Activated CD4-positive, alpha-beta T cell treated with anti-CD3 and anti-CD28 coated beads for 36 hours (primary cell): Measurements from ENCODE around the gene GRM5. TPM values are rescaled to one million over a fixed set of nuclear protein-coding genes. Genes with fewer than 3 reads are reported as not detected.
A peak's percentile ranks its signal among the peaks of the same experiment; 100 is the strongest.
"Not testable (repeated sequence)": the region's sequence is repeated elsewhere in the genome, so short reads cannot be mapped to it uniquely, and the experiment has no call there.

Experiments used
- ATAC-seq: fragments of 200-7000 bp; cut with Tn5 transposase; one replicate; pipeline ENCODE4 v1.10.0; 2021; ENCODE audit warnings: mild to moderate bottlenecking, moderate library complexity
- CTCF ChIA-PET: fragments of 350-600 bp; sonication (Branson Sonifier 250); formaldehyde crosslinking; loops from one replicate; lab custom pipeline; 2021; ENCODE audit warnings: antibody characterized with exemption; lab: Charles Lee
- POLR2A ChIA-PET: fragments of 350-600 bp; sonication (Branson Sonifier 250); formaldehyde crosslinking; loops from one replicate; lab custom pipeline; 2021; ENCODE audit warnings: antibody characterized with exemption, inconsistent platforms; lab: Charles Lee
- DNase-seq: peaks from one replicate; pipeline ENCODE4 v3.0.0-alpha.2; 2020
- H3K27ac Mint-ChIP-seq: one replicate; pipeline ENCODE4 v1.8.0; 2021; ENCODE audit warnings: mixed read lengths
- H3K27me3 Mint-ChIP-seq: one replicate; pipeline ENCODE4 v1.8.0; 2021; ENCODE audit warnings: mixed read lengths
- H3K36me3 Mint-ChIP-seq: one replicate; pipeline ENCODE4 v1.8.0; 2021; ENCODE audit warnings: low read depth, mixed read lengths
- H3K4me1 Mint-ChIP-seq: one replicate; pipeline ENCODE4 v1.8.0; 2021; ENCODE audit warnings: mixed read lengths
- H3K4me3 Mint-ChIP-seq: one replicate; pipeline ENCODE4 v1.8.0; 2021; ENCODE audit warnings: mild to moderate bottlenecking, moderate library complexity, mixed read lengths
- H3K9me3 Mint-ChIP-seq: one replicate; pipeline ENCODE4 v1.8.0; 2021; ENCODE audit warnings: low read depth, mixed read lengths
- intact Hi-C, 2 experiments: fragments of 100-400 bp; cut with DNase I in 1 of 2; cut with micrococcal nuclease in 1 of 2; formaldehyde crosslinking; loops; one replicate each; pipeline versions ENCODE4 v1.14.2 to v1.15.1; 2022 to 2024; cut with DNase I, micrococcal nuclease
- total RNA-seq, 2 experiments: library from RNA; stranded (reverse); gene quantifications; one replicate each; pipeline ENCODE4 v1.2.3, GENCODE V29; 2021

GRM5 gene
- total RNA-seq = not detected

DNA sequence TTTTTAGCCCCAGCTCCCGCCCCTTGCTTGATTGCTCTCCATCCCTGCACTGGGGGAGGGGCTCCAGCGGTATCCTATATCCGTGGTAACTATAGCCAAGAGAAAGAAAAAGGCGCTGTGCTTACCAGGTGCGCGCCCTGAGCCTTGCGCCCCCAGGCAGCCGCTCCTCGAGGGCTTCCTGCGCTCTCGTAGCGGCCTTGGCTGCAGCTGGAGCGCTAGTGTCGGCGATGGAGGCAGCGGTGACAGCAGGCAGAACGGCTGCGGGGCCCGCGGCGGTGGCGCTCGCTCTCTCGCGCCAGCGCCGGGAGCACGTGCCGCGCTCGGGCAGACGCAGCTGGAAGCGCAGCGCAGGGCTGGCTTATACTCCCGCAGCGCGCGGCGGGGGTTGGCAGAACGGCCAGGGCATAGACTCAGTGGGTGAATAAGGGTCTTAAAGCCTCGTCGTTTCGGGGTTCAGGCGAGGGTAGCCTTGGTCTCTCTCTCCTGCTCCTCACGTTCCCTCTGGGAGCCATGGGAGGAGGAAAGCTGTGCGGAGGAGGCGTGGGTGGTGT lies at the start of gene GRM5:
GRM5 (minus strand) TSS at position 332 of the 551 bp plus-strand sequence. CDS start 18,110 bp downstream, outside the sequence.
- intact Hi-C loops, CTCF ChIA-PET, H3K9me3 Mint-ChIP-seq, H3K27ac Mint-ChIP-seq, H3K4me3 Mint-ChIP-seq, H3K36me3 Mint-ChIP-seq: not testable (repeated sequence)
- POLR2A ChIA-PET = interaction anchor here (0.6 kb wide), 1 partner anchor 1172 kb away, joined by 3 read pairs; no protein-coding TSS in a partner anchor
- H3K4me1 Mint-ChIP-seq = peaks cover 10% of the 10 kb centered on the region
- peaks cover 50% of the 10 kb centered on the region for H3K27me3 Mint-ChIP-seq
- ATAC-seq = peak; percentile 19
- DNase-seq = peak; percentile 19

DNA sequence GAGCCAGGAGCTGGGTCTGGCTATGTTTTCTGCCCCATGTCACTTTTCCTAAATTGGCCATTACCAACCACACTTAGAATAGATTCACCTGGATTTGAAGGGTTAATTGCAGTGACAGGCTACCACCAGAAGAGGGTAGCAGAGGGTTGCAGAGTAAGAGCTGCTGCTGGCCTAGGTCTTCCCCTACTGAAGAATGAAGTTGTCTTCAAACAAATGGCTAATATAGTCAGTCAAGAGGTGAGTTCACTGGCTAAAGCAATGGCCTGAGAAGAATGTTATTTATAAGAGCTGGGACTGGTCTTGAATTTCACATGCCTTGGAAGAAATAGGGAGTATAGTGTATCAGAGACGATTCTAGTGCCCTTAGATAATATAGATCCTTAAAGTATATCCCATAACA lies 32.2 kb upstream of the GRM5 start:
- H3K27ac Mint-ChIP-seq, H3K9me3 Mint-ChIP-seq, DNase-seq, H3K36me3 Mint-ChIP-seq, H3K4me3 Mint-ChIP-seq, POLR2A ChIA-PET, H3K27me3 Mint-ChIP-seq, H3K4me1 Mint-ChIP-seq: not testable (repeated sequence)
- CTCF ChIA-PET = interaction anchor here (0.6 kb wide), 1 partner anchor 1761 kb away, joined by 3 read pairs; no protein-coding TSS in a partner anchor
- ATAC-seq = peak; percentile 47
- intact Hi-C loops = loop anchor here in 1 of 2 experiments (5.0 to 10.0 kb wide), 2 partner anchors 517 to 1014 kb away; no protein-coding TSS in a partner anchor

DNA sequence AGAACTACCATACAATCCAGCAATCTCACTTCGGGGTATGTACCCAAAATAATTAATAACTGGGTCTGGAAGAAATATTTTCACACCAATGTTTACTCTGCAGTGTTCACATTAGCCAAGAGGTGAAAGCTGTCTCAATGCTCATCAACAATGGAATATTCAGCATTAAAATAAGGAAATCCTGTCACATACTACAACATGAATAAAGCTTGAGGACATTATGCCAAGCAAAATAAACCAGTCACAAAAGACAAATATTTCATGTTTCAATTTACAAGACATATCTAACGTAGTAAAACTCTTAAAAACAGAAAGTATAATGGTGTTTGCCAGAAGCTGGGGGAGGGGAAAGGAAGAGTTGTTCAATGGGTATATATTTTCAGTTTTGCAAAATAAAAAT lies 28.0 kb upstream of the GRM5 start:
- POLR2A ChIA-PET, H3K27me3 Mint-ChIP-seq, H3K4me1 Mint-ChIP-seq, H3K4me3 Mint-ChIP-seq, H3K36me3 Mint-ChIP-seq, DNase-seq, ATAC-seq, H3K27ac Mint-ChIP-seq, CTCF ChIA-PET: not testable (repeated sequence)
- peaks cover 13% of the 10 kb centered on the region for H3K9me3 Mint-ChIP-seq
- intact Hi-C loops = loop anchor here in 1 of 2 experiments (10.0 kb wide), 1 partner anchor 521 kb away; no protein-coding TSS in a partner anchor

DNA sequence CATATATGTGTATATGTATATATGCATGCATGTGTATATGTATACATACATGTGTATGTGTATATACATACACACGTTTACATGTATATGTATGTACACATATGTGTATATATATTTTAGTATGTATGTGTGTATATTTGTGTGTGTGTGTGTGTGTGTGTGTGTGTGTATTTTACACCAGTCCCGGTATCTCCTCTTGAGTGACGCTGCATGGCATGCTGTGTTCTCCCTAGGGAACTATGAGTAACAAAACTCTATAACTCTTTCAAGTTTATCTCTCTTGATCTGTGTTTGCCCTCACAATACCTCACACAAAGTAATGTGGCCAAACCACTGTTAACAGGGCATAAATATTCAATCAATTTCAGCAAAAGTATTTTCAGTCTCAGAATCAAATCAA lies 19.2 kb upstream of the GRM5 start:
- DNase-seq, H3K9me3 Mint-ChIP-seq, H3K4me3 Mint-ChIP-seq, POLR2A ChIA-PET, H3K27ac Mint-ChIP-seq, ATAC-seq, H3K36me3 Mint-ChIP-seq, CTCF ChIA-PET, H3K4me1 Mint-ChIP-seq, H3K27me3 Mint-ChIP-seq, intact Hi-C loops: not testable (repeated sequence)

DNA sequence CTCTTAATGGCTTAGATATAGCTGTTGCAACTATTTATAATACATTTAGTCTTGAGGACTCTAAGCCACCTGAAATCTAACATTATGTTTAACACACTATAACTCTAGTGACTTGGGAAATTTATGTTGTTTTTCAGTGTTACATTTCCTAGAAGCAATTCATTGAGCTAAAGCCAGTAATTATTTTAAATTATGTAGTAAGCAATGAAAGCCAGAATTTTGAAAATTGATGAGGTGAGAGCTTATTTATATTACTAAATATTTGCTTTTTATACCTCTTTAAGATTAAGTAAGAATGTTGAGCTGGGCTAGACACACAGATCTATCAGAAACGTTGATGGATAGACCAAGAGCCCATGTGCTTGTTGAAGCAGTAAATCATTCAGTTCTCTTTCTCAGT lies 5.1 kb upstream of the GRM5 start:
- DNase-seq = not testable (repeated sequence)

DNA sequence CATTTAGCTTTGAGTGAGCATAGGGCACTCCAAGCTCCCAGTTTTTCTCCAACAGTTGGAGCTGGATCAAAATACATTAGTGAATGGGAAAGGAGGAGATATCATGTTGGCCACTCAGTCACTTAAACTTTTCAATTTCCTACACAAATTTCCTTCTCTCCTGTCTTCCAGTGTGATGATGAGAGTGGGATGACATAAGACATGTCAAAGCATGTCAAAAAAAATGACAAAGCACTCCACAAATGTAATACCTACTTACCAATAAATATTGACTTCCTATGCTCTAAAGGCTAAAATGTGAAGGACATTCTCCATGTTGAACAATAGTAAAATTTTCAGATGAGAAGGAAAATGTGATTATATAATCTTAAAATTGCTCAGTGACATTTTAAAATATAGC lies 1.5 kb upstream of the GRM5 start:
- CTCF ChIA-PET = no interaction called here
- DNase-seq = no peak
- Mint-ChIP-seq H3K36me3 (no peaks in the 10 kb centered on the region), H3K4me3 (no peak overlapping the region), H3K9me3 (no peaks in the 10 kb centered on the region), H3K27ac (no peak overlapping the region), H3K4me1 (peaks cover 10% of the 10 kb centered on the region), H3K27me3 (peaks cover 46% of the 10 kb centered on the region)
- ATAC-seq = no peak
- POLR2A ChIA-PET = no interaction called here
- intact Hi-C loops = no loop called here

More for the DNA sequence above, 5.1 kb upstream of the GRM5 start:
- H3K27ac Mint-ChIP-seq, POLR2A ChIA-PET, H3K36me3 Mint-ChIP-seq, ATAC-seq, intact Hi-C loops, H3K4me3 Mint-ChIP-seq, CTCF ChIA-PET, H3K4me1 Mint-ChIP-seq, H3K9me3 Mint-ChIP-seq: not testable (repeated sequence)
- H3K27me3 Mint-ChIP-seq = peaks cover 14% of the 10 kb centered on the region

DNA sequence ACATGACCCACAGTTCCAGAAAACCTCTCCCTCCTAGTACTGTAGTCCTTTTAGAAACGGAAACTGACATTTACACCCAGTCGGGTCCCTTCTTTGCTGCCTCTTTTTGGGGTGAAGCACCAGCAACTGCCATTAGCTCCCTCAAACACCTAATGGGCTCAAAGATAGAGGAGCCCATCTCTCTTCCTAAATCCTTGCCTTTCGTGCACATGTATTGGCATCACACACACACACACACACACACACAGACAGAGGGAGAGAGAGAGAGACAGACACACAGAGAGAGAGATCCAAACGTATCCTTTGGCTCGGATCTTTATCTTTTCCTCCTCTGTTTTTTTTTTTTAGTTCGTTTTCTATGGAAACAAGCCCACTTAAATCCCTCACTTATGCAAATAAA lies 716 bp downstream of the GRM5 start:
- H3K4me1 Mint-ChIP-seq = peaks cover 10% of the 10 kb centered on the region
- no peak overlapping the region for H3K4me3 Mint-ChIP-seq
- intact Hi-C loops = no loop called here
- no peak for DNase-seq
- no peaks in the 10 kb centered on the region for H3K36me3 Mint-ChIP-seq
- H3K27ac Mint-ChIP-seq = no peak overlapping the region
- ATAC-seq = no peak
- ChIA-PET CTCF (no interaction called here), POLR2A (interaction anchor here (0.6 kb wide), 1 partner anchor 1173 kb away, joined by 3 read pairs; no protein-coding TSS in a partner anchor)
- no peaks in the 10 kb centered on the region for H3K9me3 Mint-ChIP-seq
- peaks cover 50% of the 10 kb centered on the region for H3K27me3 Mint-ChIP-seq

DNA sequence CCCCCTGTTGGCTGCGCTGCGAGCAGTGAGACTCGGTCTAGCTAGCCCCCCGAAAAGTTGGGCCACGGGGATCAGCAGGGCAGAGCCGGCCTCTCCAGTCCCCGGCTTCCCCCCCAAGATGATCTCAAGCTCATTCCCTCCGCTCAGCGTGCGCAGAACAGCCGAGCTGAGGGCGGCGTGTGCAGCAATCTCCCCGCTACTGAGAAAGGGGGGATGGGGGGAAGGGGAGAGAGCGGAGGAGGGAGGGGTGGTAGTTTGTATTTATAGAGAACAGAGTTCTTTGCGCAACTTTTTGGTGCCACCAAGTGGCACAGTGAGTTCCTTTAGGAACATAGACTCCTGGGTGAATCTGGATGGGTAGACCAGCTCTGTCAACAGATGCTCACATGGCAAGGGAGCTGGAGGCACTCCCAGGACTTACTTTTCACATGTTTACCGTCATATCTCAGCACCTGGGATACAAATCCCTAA lies 2.3 kb downstream of the GRM5 start:
- POLR2A ChIA-PET, intact Hi-C loops, H3K4me3 Mint-ChIP-seq, ATAC-seq, CTCF ChIA-PET, H3K27ac Mint-ChIP-seq, H3K9me3 Mint-ChIP-seq, DNase-seq, H3K36me3 Mint-ChIP-seq: not testable (repeated sequence)
- Mint-ChIP-seq H3K4me1 (peaks cover 10% of the 10 kb centered on the region), H3K27me3 (peaks cover 50% of the 10 kb centered on the region)

DNA sequence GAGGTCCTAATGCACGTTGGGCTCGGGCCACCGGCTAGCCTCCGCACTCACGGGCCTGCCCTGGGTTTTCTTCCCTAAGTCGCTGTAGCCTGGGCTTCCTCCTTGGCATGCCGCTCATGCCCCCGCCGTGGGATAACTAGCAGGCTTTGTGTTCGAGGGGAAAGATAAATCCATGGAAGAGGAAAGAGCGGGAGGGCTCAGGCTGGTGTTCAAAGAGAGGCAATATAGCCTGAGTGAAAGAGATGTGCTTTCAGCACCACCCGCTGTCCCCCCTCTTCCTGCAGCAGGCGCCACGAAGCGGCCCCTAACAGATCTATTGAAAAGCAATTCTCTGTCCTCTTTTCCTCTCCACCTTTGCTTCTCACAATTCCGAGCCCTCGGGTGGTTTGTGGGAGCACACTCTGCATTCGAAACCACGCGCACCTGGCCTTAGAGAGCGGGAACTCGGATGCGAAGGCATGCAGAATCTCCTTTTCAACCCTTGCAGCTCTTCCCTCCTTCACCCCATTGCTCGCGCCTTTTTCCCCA lies 2.9 kb downstream of the GRM5 start:
- POLR2A ChIA-PET, H3K36me3 Mint-ChIP-seq, H3K9me3 Mint-ChIP-seq, intact Hi-C loops, H3K27ac Mint-ChIP-seq, ATAC-seq, CTCF ChIA-PET, H3K4me3 Mint-ChIP-seq, DNase-seq: not testable (repeated sequence)
- peaks cover 10% of the 10 kb centered on the region for H3K4me1 Mint-ChIP-seq
- H3K27me3 Mint-ChIP-seq = peaks cover 49% of the 10 kb centered on the region

DNA sequence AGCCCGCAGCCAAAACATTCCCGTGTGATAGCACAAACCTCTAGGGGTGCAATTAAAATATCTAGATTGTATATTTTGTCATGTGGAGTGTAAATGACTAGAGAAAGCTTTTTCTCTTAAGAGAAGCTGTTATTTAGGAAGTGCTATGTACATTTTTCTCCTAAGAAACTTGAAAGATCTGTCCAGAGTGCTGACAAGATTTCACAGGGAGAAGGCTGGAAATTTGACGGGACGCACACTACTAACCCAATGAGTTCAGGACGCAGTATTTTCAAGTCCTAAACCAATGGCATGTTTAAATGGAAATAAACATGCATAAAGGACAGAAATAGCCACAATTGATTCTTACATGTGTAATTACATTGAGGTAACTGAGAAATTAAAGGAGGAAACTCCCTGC lies 3.9 kb downstream of the GRM5 start:
- Mint-ChIP-seq H3K4me1 (peaks cover 10% of the 10 kb centered on the region), H3K27me3 (peaks cover 44% of the 10 kb centered on the region)
- H3K36me3 Mint-ChIP-seq, H3K27ac Mint-ChIP-seq, DNase-seq, CTCF ChIA-PET, POLR2A ChIA-PET, intact Hi-C loops, H3K9me3 Mint-ChIP-seq, H3K4me3 Mint-ChIP-seq, ATAC-seq: not testable (repeated sequence)

DNA sequence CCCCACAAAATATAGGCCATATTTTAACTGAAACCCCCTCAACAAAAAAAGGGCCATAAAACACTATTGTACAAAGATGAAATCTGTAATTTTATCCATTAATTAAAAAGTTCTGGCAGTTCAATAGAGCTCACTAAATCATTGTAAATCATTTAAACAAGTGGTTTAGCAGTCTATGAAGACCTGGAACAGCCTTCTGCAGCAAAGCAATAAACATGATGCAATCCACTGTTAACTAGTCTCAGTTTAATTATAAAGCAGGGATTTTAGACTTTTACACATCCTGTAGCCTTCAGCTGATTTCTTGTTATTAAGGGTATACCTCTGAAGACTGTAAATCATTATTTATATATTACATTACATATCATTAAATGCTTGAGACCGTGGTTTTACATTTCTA lies 8.4 kb downstream of the GRM5 start:
- H3K36me3 Mint-ChIP-seq, ATAC-seq, H3K4me3 Mint-ChIP-seq, H3K9me3 Mint-ChIP-seq, H3K4me1 Mint-ChIP-seq, H3K27ac Mint-ChIP-seq, CTCF ChIA-PET, DNase-seq, intact Hi-C loops, H3K27me3 Mint-ChIP-seq, POLR2A ChIA-PET: not testable (repeated sequence)

DNA sequence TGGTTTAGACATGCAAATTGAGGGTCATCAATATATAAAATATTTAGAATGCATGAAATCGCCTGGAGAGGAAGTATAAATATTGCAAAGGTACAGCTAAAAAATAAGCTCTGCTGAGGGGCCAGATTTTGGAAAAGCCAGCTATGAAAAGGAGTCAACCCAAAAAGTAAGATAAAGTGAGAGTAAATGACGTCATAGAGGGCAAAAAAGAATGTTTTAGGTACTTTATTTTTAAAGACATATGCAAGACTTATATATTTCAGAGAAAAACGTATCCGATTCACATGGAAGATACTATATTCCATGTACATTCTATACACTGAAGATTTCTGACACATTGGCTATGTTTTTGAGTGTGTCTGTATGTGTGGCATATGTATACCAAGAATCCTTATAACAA lies 13.6 kb downstream of the GRM5 start:
- ATAC-seq (no peak), DNase-seq (no peak)
- Mint-ChIP-seq H3K27ac (no peak overlapping the region), H3K9me3 (no peaks in the 10 kb centered on the region), H3K4me1 (no peaks in the 10 kb centered on the region), H3K27me3 (peaks cover 4% of the 10 kb centered on the region), H3K36me3 (no peaks in the 10 kb centered on the region), H3K4me3 (no peak overlapping the region)
- ChIA-PET POLR2A (no interaction called here), CTCF (no interaction called here)
- intact Hi-C loops = no loop called here
